ENCODE measurements around the gene ADM2. TPM values are rescaled to one million over a fixed set of nuclear protein-coding genes. Genes with fewer than 3 reads are reported as not detected.

The ADM2 gene
- total and polyA plus RNA-seq, 2 of the 13 experiments (the other 11 are each of a cell fraction or from before 2014, with no cell fraction given): 1.2 to 3.0 TPM

GRCh38 chr22:50485221-50486131 lies 4.1 kb downstream of the ADM2 start (continued):
- TF ChIP-seq ZNF687 (CRISPR knock-in tag; IDR thresholded peaks at IDR 0.05): peak; percentile 92
- TF ChIP-seq PHF5A (CRISPR knock-in tag; IDR thresholded peaks at IDR 0.05; ENCODE audit: low read depth, unreplicated experiment): no peak
- TF ChIP-seq, protein P1, sequence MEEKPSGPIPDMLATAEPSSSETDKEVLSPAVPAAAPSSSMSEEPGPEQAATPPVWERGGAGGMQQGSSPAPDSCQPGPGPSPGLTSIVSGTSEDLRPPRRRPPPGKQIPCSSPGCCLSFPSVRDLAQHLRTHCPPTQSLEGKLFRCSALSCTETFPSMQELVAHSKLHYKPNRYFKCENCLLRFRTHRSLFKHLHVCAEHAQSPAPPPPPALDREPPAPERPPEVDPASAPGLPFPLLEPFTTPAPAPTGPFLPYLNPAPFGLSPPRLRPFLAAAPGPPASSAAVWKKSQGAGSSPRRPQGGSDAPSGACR (CRISPR knock-in tag; IDR thresholded peaks at IDR 0.05): peak; percentile 60; the same call in 1 of the 2 replicates
- TF ChIP-seq POLR2AphosphoS2 (IDR thresholded peaks at IDR 0.05; ENCODE audit: low read depth, low read length): no peak
- TF ChIP-seq ZNF841 (CRISPR knock-in tag; IDR thresholded peaks at IDR 0.05; ENCODE audit: borderline replicate concordance): no peak
- TF ChIP-seq REL (CRISPR knock-in tag; conservative IDR thresholded peaks at IDR 0.05): 0 out of 2 replicates have a peak, but pooled peaks have one; percentile 75
- TF ChIP-seq MTERF4 (CRISPR knock-in tag; IDR thresholded peaks at IDR 0.05): no peak
- no peak for TF ChIP-seq GZF1 (CRISPR knock-in tag; IDR thresholded peaks at IDR 0.05)
- peak; percentile 94 for TF ChIP-seq ZNF780A (CRISPR knock-in tag; IDR thresholded peaks at IDR 0.05)
- TF ChIP-seq PHB2 (IDR thresholded peaks at IDR 0.05; ENCODE audit: partially characterized antibody): no peak
- TF ChIP-seq RAD21 (CRISPR knock-in tag; IDR thresholded peaks at IDR 0.05): no peak
- no peak for TF ChIP-seq SRSF9 (IDR thresholded peaks at IDR 0.05; ENCODE audit: borderline replicate concordance, insufficient read depth, low read depth, low read length, poor library complexity, severe bottlenecking)
- no peak for TF ChIP-seq MTA3 (CRISPR knock-in tag; IDR thresholded peaks at IDR 0.05)
- no peak for TF ChIP-seq ZNF205 (CRISPR knock-in tag; IDR thresholded peaks at IDR 0.05)
- peak; percentile 39; the same call in 1 of the 2 replicates for TF ChIP-seq SMAD3 (CRISPR knock-in tag; IDR thresholded peaks at IDR 0.05)
- TF ChIP-seq, protein P2, sequence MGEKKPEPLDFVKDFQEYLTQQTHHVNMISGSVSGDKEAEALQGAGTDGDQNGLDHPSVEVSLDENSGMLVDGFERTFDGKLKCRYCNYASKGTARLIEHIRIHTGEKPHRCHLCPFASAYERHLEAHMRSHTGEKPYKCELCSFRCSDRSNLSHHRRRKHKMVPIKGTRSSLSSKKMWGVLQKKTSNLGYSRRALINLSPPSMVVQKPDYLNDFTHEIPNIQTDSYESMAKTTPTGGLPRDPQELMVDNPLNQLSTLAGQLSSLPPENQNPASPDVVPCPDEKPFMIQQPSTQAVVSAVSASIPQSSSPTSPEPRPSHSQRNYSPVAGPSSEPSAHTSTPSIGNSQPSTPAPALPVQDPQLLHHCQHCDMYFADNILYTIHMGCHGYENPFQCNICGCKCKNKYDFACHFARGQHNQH (CRISPR knock-in tag; IDR thresholded peaks at IDR 0.05): peak; percentile 38; the same call in 1 of the 2 replicates
- no peak for TF ChIP-seq FIP1L1 (IDR thresholded peaks at IDR 0.05; ENCODE audit: borderline replicate concordance, insufficient read depth, low read depth, low read length)
- 0 out of 2 replicates have a peak, but pooled peaks have one; percentile 46 for TF ChIP-seq FOXA3 (CRISPR knock-in tag; IDR thresholded peaks at IDR 0.05)

All from HepG2 (cell line).